HG03095 (cell line): ENCODE measurements around the gene MFSD11.
"Not testable (repeated sequence)": the region's sequence is repeated elsewhere in the genome, so short reads cannot be mapped to it uniquely, and the experiment has no call there.

Source experiments
- ATAC-seq: cut with Tn5 transposase; IDR thresholded peaks from one replicate; pipeline ENCODE4 v1.9.1; 2021; ENCODE audit warnings: moderate library complexity; ENCODE audit not compliant: unreplicated experiment

The MFSD11 gene

GRCh38 chr17:76796081-76796480 lies 58.2 kb downstream of the MFSD11 start:
- ATAC-seq, result no peak

GRCh38 chr17:76797241-76797840 lies 59.4 kb downstream of the MFSD11 start:
- ATAC-seq, result no peak

- no peak for ATAC-seq
Measured at GRCh38 chr17:76801706-76802105, 63.8 kb downstream of the MFSD11 start.

- no peak for ATAC-seq
Measured at GRCh38 chr17:76805319-76805718, 67.4 kb downstream of the MFSD11 start.

GRCh38 chr17:76806151-76806550 lies 68.2 kb downstream of the MFSD11 start:
- ATAC-seq, result not testable (repeated sequence)

- ATAC-seq, result not testable (repeated sequence)
Measured at GRCh38 chr17:76806767-76807166, 68.8 kb downstream of the MFSD11 start.

- no peak for ATAC-seq
Measured at GRCh38 chr17:76808326-76808725, 70.4 kb downstream of the MFSD11 start.

- no peak for ATAC-seq
Measured at GRCh38 chr17:76810956-76811355, 73.0 kb downstream of the MFSD11 start.

- ATAC-seq, result no peak
Measured at GRCh38 chr17:76811834-76812233, 73.9 kb downstream of the MFSD11 start.

GRCh38 chr17:76812263-76812662 lies 74.3 kb downstream of the MFSD11 start:
- no peak for ATAC-seq

GRCh38 chr17:76812968-76813367 lies 75.0 kb downstream of the MFSD11 start:
- no peak for ATAC-seq

GRCh38 chr17:76815907-76816589 lies 78.1 kb downstream of the MFSD11 start:
- ATAC-seq, result not testable (repeated sequence)

GRCh38 chr17:76816590-76817135 lies 78.7 kb downstream of the MFSD11 start:
- ATAC-seq, result no peak

- no peak for ATAC-seq
Measured at GRCh38 chr17:76820039-76820438, 82.1 kb downstream of the MFSD11 start.

GRCh38 chr17:76820561-76820960 lies 82.6 kb downstream of the MFSD11 start:
- no peak for ATAC-seq

GRCh38 chr17:76822184-76822778 lies 84.4 kb downstream of the MFSD11 start:
- ATAC-seq, result no peak

- no peak for ATAC-seq
Measured at GRCh38 chr17:76824093-76824492, 86.2 kb downstream of the MFSD11 start.

- ATAC-seq, result no peak
Measured at GRCh38 chr17:76826330-76827068, 88.6 kb downstream of the MFSD11 start.

- no peak for ATAC-seq
Measured at GRCh38 chr17:76827736-76828135, 89.8 kb downstream of the MFSD11 start.
